ENCODE data around the gene BBLN.

Gene BBLN

GRCh38 chr9:128162215-128163026, 2.4 kb downstream of the BBLN start (continued):
- TF ChIP-seq PATZ1 (CRISPR knock-in tag; IDR thresholded peaks at IDR 0.05; ENCODE audit: borderline replicate concordance) (no peak), ZNF8 (CRISPR knock-in tag; IDR thresholded peaks at IDR 0.05) (no peak)

GRCh38 chr9:128163027-128163515, 3.0 kb downstream of the BBLN start:
- TF ChIP-seq CSDC2 (CRISPR knock-in tag; IDR thresholded peaks at IDR 0.05) (no peak), ESRRG (CRISPR knock-in tag; IDR thresholded peaks at IDR 0.05) (no peak), PATZ1 (CRISPR knock-in tag; IDR thresholded peaks at IDR 0.05; ENCODE audit: borderline replicate concordance) (no peak), TSHZ2 (CRISPR knock-in tag; IDR thresholded peaks at IDR 0.05) (no peak), RARB (CRISPR knock-in tag; IDR thresholded peaks at IDR 0.05) (no peak), BACH2 (CRISPR knock-in tag; IDR thresholded peaks at IDR 0.05; ENCODE audit: borderline replicate concordance) (no peak), ZC3H10 (CRISPR knock-in tag; IDR thresholded peaks at IDR 0.05) (no peak), TOX (CRISPR knock-in tag; IDR thresholded peaks at IDR 0.05; ENCODE audit: borderline replicate concordance) (no peak), CREB5 (CRISPR knock-in tag; IDR thresholded peaks at IDR 0.05; ENCODE audit: low read depth) (no peak), POU6F1 (CRISPR knock-in tag; IDR thresholded peaks at IDR 0.05; ENCODE audit: borderline replicate concordance, low read depth) (no peak), ZNF8 (CRISPR knock-in tag; IDR thresholded peaks at IDR 0.05) (no peak), GLIS3 (CRISPR knock-in tag; IDR thresholded peaks at IDR 0.05) (no peak), ZFP3 (CRISPR knock-in tag; IDR thresholded peaks at IDR 0.05) (no peak), ZNF565 (CRISPR knock-in tag; conservative IDR thresholded peaks at IDR 0.05; ENCODE audit: low read depth) (no peak), PPARA (CRISPR knock-in tag; IDR thresholded peaks at IDR 0.05; ENCODE audit: borderline replicate concordance) (no peak)
- no peak for ATAC-seq

GRCh38 chr9:128163523-128164306, 3.6 kb downstream of the BBLN start:
- ATAC-seq = no peak
- no peak for TF ChIP-seq CREB5 (CRISPR knock-in tag; IDR thresholded peaks at IDR 0.05; ENCODE audit: low read depth)
- no peak for TF ChIP-seq ZFP3 (CRISPR knock-in tag; IDR thresholded peaks at IDR 0.05)
- TF ChIP-seq ISL1 (CRISPR knock-in tag; IDR thresholded peaks at IDR 0.05) = no peak
- no peak for TF ChIP-seq GLIS3 (CRISPR knock-in tag; IDR thresholded peaks at IDR 0.05)
- TF ChIP-seq CSRNP3 (CRISPR knock-in tag; IDR thresholded peaks at IDR 0.05) = no peak
- TF ChIP-seq CSDC2 (CRISPR knock-in tag; IDR thresholded peaks at IDR 0.05) = no peak
- TF ChIP-seq ESRRG (CRISPR knock-in tag; IDR thresholded peaks at IDR 0.05) = no peak
- TF ChIP-seq ZFP30 (CRISPR knock-in tag; IDR thresholded peaks at IDR 0.05) = no peak
- TF ChIP-seq SNAI2 (CRISPR knock-in tag; IDR thresholded peaks at IDR 0.05) = no peak
- no peak for TF ChIP-seq POU6F1 (CRISPR knock-in tag; IDR thresholded peaks at IDR 0.05; ENCODE audit: borderline replicate concordance, low read depth)
- no peak for TF ChIP-seq ZC3H10 (CRISPR knock-in tag; IDR thresholded peaks at IDR 0.05)

Measured in SK-N-SH treated with all-trans-retinoic acid at 6 μM for 48 hours (cell line).